Fibroblast of skin of left biceps (primary cell): ENCODE measurements around the gene KIRREL1.

ENCODE experiments used
- DNase-seq, 2 experiments: peaks; one replicate each; pipeline ENCODE4 v3.0.0-alpha.2; 2013; ENCODE audit warnings: low read depth in 2 of 2

The KIRREL1 gene

DNA sequence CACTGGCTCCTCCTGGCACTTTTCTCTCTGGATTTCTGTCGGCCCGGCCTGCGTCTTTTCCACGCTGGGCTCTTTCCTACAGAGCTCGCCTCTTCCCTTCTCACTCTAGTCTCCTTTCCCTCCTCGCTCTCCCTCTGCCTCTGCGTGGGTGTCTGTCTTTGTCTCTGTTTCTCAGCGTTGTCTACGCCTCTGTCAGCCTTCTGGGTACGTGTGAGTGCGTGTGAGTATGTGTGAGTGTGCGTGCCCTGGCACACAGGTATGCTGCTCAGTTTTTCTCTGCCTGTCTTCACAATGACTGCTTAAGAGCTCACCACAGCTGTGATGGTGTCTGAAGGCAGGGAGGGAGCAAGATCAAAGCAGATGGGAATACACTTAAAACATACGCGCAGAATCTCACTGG lies 77.7 kb downstream of the KIRREL1 start:
- no peak for DNase-seq

DNA sequence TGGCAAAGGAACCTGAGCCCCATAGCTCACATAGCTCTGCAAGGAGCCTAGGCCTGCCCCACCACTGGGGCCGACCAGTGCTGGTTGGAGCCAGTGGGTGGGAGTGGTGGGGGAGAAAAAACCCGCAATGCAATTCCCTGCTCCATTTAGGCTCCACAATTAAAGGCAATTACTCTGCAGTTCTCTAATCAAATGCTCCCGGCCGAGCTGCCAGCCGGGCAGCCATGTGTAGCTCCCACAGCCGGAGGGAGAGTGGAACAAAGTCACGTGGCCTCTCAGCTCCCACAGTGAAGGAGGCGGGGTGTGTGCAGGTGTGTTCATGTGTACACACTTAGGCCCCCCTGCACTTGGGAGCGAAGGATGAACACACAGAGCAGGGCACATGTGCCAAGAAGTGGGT lies 81.6 kb downstream of the KIRREL1 start:
- no peak for DNase-seq

DNA sequence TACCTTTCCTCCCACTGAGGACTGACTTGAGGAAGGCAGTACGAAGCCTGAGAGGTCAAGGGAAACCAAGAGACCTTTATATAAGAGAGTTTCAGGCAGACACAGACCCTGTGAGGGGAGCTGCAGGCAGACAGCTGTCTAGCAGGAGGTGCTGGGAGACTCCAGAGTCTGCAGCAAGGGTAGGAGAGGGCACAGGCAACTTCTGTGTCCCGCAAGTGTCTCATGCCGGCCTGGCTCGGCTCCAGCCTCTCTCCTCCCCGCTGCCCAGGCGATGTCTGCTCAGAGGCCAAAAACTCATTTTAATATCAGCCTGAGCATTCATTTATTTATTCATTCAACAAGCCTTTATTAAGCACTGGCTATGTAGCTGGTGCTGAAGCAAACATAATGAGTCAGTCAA lies 83.0 kb downstream of the KIRREL1 start:
- DNase-seq: no peak

DNA sequence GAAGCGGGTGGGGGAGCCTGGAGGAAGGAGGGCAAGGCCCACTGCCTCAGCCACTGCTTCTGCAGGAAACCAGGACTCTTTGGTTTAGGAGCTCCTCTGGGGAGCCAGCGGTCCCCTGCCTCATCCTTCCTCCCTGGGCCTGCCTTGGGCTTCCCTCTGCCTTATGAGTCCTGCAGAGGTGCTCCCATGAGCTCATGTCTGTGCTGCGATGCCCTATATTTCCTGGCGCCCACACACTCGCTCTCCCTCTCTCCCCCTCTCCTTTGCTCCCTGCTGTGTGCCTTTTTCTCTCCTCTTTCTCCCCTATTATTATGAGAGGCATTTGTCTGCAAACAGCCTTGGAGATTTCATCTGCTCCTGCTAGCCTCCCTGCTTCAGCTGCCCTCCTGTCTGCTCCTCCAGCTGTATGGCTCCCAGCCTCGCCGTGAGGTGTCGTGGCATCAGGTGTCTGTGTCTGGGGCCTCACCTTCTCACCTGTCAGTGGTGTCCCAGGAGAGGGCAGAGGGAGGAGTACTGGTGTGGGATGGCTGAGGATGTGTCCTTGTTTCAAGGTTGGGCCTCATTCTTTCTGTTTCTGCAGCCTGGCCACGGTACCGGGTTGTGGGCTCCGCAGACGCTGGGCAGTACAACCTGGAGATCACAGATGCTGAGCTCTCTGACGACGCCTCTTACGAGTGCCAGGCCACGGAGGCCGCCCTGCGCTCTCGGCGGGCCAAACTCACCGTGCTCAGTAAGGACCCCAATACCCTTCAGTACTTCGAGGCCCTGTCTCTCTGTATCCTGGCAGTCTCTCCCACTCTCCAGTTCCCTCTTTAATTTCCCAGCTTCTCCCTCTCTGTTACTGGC lies 84.2 kb downstream of the KIRREL1 start:
- DNase-seq: no peak

DNA sequence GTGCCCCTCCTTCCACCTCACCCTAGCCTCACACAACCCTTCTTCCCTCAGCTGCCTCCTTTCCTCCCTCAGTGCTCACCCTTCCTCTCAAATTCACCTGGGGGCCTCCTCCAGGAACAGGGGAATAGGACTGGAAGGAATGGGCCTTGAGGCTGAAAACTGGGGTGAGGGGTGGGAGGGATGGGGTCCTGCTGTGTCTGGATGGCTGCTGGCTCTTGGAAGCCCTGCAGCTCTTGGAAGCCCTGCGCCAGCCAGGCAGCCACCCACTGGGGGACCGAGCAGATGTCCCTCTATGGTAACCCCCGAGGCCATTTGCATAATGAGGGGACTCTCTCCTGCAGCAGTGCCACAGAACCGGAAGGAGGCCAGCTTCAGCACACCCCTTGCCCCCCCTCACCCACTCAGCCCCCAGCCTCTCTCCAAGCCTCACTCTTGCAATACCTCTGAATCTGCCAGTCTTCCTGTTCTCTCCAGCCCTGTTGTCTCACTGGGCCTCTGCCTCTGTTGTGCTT lies 85.2 kb downstream of the KIRREL1 start:
- DNase-seq: no peak

DNA sequence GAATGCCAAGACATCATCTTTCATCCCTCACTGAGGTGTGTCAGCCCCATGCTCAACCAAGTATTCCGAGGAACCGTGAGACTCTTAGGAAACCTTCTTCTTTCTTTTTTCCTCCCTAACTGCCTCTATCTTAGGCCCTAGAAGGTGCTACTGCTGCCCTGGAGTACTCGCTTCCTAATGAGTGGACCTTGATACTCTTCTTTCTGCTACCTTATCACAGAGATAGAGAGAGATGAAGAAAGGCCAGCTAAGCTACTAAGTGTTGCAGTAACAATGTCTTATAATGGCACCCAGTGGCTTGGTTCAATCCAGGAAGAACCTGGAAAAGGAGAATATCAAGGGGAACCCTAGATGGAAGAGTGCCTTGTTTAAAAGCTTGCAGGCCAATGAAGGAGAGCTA lies 86.6 kb downstream of the KIRREL1 start:
- no peak for DNase-seq

DNA sequence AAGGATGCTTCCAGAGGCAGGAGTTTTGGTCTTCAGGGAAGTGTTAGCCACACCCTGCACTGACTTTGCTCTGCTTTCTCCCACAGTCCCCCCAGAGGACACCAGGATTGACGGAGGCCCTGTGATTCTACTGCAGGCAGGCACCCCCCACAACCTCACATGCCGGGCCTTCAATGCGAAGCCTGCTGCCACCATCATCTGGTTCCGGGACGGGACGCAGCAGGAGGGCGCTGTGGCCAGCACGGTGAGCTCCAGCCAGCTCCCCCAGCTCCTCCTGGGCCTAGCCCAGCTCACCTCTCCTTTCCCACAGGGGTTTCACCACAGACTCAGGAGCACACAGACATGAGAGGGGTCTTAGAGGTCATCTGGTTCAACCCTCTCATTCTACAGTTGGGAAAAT lies 90.9 kb downstream of the KIRREL1 start:
- DNase-seq: no peak

DNA sequence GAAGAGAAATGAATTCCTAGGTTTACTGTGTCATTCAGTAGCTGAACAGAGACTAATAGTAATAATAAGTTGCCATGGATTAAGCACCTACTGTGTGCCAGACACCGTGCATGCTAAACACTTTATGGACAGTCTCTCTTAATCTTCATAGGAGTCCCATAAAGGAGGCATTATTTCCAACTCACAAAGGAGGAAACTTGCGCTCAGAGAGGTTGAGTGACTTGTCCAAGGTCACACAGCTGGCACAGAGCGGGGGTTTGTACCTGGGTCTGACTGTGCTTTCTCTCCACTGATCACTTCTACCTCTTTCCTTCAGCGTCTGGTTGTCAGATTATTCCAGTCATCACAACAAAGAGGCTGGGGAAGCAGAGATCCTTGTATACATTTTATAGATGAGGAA lies 91.3 kb downstream of the KIRREL1 start:
- no peak for DNase-seq

DNA sequence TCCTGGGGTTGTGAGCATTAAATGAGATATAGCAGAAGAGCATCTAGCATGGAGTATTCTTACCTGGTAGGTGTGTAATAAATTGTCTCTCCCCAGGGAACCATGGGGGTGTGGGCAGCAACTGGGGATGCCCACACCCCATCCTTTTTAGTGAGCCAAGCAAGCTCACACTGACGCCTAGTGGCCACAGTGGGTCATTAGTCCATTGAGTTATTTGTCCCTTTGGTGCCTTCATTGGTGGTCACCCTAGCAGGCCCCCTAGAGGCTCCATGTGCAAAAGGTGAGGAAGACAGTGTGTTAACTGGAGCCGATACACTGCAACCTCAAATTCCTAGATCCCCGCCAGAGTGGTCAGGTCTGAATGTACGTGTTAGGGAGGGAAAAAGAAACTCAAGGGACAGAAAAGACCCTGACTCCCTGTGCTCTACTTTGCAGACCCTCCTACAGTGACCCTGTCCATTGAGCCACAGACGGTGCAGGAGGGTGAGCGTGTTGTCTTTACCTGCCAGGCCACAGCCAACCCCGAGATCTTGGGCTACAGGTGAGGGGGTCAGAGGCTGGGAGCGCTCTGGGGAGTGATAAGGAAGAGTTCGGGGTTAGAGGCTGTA lies 94.0 kb downstream of the KIRREL1 start:
- DNase-seq: peak; percentile 37 to 41

DNA sequence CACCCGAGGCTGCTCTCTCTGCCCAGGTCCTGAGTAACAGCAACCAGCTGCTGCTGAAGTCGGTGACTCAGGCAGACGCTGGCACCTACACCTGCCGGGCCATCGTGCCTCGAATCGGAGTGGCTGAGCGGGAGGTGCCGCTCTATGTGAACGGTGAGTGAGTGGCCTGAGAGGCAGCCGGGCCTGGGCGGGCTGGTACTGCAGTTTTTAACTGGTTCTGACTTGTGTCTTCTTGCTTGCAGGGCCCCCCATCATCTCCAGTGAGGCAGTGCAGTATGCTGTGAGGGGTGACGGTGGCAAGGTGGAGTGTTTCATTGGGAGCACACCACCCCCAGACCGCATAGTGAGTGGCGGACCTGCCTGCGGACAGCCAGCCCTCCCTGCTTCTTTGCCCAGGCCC lies 96.0 kb downstream of the KIRREL1 start:
- no peak for DNase-seq

DNA sequence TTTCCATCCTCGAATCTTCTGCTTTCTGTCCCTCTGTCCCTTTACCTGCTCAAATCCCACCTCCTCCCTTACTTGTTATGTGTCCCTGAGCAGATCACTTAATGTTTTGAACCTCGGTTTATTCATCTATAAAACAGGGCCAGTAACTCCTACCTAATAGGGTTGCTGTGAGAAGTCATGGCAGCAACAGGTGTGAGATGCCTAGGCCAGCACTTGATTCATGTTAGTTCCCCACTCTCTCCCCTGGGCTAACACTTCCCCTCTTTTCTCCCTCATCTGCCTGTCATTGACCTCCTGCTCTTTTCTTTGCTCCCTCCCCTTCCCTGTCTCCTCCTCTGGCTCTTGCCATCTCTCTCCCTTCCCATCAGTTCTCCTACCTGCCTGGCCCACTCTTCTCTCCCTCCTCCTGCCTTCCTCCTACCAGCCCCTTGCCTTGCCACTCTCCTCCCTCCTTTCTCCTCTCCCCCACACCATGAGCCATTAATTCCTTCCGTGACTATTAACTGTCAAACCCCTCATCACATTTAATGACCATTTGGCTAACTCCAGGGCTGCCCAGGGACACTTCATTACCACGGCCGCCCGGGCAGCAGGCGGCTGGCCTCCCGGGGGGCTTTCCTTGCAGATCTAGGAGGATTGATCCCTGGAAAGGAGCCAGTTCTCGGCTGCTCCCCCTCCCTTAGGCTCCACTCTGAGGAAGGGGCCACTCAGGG lies 96.6 kb downstream of the KIRREL1 start:
- no peak for DNase-seq

DNA sequence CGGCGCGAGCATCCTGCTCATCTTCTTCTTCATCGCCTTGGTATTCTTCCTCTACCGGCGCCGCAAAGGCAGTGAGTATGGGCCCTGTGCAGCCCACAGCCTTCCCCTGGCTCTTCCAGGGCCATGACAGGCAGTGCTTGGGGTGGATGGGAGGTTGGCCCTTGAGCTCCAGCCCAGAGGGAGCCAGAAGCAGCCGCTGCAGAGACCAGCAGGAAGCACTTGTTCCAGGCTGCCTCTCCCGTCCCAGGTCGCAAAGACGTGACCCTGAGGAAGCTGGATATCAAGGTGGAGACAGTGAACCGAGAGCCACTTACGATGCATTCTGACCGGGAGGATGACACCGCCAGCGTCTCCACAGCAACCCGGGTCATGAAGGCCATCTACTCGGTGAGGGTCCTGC lies 99.9 kb downstream of the KIRREL1 start:
- DNase-seq: no peak

DNA sequence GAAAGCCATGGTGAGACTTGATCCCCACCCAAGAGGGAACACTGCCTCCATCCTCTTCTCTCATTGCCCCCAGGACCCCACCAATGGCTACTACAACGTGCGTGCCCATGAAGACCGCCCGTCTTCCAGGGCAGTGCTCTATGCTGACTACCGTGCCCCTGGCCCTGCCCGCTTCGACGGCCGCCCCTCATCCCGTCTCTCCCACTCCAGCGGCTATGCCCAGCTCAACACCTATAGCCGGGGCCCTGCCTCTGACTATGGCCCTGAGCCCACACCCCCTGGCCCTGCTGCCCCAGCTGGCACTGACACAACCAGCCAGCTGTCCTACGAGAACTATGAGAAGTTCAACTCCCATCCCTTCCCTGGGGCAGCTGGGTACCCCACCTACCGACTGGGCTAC lies 101.1 kb downstream of the KIRREL1 start:
- DNase-seq: no peak

DNA sequence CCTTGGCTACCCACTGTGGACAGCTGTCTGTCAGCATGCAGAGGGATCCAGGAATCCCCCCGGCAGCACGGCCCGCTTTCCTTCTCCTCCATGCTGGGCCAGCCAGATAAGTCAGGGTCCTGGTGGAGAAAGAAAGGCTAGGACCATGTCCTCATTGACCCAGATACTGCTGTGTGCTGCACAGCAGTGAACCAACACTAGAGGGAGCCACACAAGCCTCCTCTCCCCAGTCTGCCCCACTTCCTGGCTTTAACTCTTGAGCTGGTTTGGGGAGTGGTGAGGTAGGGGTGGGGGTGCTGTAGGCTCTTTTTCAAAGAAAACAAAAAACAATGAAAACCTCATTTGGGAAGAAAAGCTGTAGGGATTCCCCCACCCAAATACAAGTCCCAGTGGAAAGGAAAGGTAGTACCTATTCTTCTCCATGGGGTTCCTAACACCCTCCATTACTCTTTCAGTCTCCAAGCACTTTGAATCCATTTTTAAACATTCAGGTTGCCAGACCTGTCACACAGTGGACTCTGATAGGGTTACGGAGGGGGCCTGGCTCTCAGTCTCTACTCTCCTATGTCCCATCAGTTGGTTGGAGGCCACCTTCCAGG lies 102.4 kb downstream of the KIRREL1 start:
- no peak for DNase-seq

DNA sequence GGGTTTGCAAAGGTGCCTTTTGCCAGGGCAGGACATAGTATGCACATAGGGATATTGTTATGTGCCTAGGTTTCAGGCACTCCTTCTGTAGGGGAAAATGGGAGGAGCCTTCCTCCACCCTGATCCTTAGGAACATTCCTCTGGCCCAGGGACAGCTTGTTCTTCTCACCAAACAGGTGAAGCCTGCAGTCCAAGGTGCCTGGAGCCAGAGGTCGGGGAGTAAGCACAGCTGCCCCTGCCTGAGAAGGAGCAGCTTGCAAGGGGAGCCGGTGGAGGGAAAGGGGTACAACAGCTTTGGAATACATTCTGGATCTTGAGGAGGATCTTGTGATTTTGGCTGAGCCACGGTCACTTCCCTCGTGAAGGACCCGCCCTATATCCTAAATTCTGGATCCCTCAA lies 104.8 kb downstream of the KIRREL1 start:
- DNase-seq: no peak

DNA sequence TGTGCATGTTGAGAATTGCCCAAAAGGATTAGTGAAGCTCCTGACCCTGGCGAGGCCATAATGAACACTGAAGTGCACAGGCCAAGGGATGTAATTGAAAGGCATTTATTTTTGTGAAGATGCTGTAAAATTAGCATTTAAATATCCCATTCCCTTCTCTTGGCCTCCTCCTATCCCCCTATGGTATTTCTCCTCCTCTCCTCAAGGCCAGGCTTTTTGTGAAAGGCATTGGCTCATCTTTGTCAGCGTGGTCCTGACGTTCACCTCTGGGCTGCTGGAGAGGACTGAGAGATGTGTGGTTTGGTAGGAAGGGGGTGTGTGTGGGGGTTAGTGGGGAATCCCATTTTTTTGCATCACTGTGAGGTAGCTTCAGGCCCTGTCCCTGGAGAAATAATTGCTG lies 105.7 kb downstream of the KIRREL1 start:
- no peak for DNase-seq

DNA sequence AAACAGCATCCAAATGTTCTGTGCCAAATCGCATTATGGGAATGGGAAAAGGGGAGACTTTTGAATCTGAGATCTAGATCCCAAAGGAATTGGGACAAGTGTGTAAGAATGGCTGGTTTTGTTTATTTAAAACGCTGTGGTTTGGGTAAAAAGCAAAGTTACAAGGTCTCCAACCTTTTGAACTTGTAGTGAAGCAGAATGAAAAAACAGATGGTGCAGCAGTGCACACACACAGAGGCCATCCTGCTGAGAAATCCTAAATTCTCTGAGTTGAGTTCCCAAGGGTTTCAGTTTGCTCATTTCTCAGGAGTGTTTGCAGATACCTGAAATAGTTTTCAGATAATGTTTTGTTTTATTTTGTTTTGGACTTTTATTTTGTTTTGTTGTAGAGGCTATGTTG lies 107.1 kb downstream of the KIRREL1 start:
- no peak for DNase-seq

DNA sequence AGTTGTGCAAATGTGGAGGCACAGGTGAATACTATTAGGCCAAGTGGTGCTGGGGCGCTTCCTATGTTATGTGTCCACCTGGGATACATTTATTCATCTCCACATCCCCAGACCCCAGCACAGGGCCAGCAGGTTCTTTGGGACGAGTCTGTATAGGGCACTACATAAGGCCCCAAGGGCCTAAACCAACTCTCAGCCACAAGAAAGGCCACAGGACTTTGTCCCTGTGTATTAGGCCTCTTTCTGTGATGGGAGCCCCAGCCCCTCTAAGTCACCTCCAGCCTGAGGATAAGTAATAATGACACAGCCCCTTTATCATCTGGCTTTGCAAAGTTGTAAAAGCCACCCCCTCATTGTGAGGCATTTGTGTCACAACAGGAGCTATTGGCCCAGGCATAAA lies 108.0 kb downstream of the KIRREL1 start:
- no peak for DNase-seq

DNA sequence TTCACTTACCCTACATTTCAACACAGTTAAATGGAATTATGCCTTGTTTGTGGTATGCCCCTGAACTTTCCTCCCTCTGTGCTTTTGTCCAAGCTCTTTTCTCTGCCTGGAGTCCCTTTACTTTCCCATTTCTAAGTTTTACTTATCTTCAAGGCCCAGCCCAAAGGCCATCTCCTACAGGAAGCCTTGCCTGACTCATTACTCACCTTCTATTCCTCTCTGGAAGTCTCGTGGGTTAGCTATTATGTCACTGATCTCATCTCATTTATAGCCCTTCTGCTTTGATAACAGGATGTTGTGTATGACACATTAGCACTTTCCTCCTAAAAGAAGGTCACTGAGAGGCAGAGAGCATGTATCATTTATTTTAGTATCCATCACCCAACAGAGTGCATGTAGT lies 108.5 kb downstream of the KIRREL1 start:
- DNase-seq: no peak

DNA sequence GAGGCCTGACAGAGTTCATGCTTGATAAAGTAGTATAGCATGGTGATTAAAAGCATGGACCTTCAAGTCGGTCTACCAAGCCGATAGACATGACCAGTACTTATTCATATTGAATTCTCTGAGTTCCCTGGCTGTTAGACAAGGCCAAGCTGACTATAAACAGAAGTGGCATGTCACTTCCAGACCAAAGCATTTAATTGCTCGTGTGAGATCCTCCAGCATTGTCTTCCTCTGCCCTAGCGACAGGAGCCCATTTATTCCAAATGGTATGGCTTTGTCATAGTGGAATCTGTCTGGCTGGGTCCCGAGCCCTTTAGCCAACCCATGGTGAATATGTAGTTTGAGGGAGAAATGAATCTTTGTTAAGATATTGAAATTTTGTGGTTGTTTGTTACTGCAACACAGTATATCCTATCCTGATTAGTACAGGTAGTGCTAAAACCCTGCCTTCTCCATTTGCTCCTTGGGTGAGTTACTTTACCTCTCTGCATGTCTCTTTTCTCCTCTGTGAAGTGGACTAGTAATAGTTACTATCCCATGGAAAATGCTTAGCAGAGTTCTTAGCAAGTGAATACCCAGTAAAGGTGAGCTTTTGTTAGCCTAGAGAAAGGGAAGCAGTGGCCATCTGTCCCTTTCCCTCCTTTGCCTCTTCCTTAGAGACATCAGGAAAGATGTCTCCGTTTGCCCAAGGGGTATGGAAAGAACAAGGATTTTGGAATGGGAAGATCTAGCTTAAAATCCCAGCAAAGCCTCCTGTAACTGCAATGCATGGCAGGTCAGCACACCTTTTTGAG lies 109.6 kb downstream of the KIRREL1 start:
- DNase-seq: no peak

DNA sequence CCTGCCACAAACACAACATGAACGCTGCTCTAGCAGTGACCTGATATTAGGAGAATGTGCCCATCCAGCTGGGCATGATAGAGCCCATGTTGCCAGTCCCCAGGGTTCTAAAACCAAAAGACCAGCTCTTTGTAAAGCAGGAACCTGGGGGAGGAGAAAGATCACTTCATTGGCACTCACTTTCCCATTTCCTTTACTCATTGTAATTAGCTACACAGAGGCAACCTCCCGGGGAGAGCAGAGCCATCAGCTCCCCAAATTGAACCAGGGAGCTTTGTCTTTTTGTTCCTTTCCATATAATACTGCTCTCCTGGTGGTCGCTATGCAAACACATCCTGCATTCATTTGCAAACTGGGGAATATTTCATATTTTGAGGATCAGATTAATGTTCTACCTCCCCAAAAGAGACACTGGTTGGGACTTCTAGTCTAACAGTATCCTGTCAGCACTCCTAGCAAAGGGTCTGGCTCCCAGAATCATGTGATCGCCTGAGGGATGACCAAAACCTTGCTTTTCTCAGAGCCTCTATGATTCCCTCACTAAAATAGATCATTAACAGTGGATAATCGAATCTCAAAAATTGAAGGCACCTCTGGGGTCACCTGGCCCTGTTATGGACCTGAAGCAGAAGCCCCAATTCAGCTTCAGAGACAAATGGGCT lies 110.5 kb downstream of the KIRREL1 start:
- no peak for DNase-seq
